Upper lobe of left lung (tissue), 4 donors: ENCODE data around the gene TSPO.

Experiments
- EP300 ChIP-seq, 4 donors: sonication (generic); formaldehyde crosslinking; IDR thresholded peaks; one replicate each; pipeline ENCODE4 v1.5.1; 2017; ENCODE audit warnings: antibody characterized with exemption in 4 of 4, control low read depth in 2 of 4
- POLR2A ChIP-seq, 4 donors: fragments of 450-650 bp; IDR thresholded peaks; one replicate each; pipeline ENCODE4 v1.5.1; 2016 to 2017; ENCODE audit warnings: antibody characterized with exemption in 4 of 4, mild to moderate bottlenecking in 2 of 4
- TF ChIP-seq, protein P1 (sequence below), 6 experiments: fragments of 450-650 bp in 4 of 6; fragments of 200-600 bp in 2 of 6; sonication (generic) in 2 of 6; IDR thresholded peaks; one replicate each; pipeline ENCODE4 v1.5.1; 2016 to 2019; ENCODE audit warnings: antibody characterized with exemption in 6 of 6

DNA sequence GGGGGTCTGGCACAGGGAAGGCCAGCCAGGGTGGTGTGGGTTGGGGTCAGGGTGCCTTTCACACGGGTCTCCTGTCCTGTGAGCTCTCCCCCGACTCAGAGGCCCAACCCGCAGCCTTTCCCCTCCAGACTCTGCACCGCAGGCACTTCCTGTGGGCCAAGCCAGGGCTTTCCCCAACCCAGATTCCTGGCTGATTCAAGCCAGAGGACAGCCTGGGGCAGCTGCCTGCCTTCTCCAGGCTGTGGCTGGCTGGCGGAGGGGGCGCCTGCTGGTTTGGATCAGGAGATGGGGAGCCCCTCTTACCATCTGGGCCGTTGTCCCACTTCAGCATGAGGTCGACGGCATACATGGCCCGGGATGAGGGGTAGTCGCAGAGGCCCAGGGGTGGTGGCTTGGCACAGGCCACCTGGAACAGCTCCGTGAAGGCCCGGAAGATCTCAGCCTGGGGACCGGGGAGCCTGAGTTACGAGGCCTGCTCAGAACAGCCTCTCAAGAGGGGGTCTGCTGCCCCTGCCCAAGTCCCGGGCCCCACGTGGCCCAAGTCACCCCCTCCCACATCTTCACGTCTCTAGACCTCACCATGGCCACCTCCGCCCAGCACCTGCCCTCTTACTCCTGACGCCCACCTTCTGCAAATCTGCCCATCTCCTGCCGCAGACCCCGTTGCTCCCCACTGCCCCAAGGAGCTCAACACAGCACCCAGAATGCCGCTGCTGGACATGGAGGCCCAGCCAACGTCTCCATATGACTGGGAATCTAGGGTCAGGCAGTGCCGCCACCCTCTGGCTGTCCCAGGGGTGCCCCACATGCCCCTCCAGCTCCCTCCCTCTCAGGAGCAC lies 17.3 kb downstream of the TSPO start:
- TF ChIP-seq EP300 (IDR thresholded peaks at IDR 0.05) (no peak), POLR2A (IDR thresholded peaks at IDR 0.05) (no peak)
- TF ChIP-seq, protein P1, sequence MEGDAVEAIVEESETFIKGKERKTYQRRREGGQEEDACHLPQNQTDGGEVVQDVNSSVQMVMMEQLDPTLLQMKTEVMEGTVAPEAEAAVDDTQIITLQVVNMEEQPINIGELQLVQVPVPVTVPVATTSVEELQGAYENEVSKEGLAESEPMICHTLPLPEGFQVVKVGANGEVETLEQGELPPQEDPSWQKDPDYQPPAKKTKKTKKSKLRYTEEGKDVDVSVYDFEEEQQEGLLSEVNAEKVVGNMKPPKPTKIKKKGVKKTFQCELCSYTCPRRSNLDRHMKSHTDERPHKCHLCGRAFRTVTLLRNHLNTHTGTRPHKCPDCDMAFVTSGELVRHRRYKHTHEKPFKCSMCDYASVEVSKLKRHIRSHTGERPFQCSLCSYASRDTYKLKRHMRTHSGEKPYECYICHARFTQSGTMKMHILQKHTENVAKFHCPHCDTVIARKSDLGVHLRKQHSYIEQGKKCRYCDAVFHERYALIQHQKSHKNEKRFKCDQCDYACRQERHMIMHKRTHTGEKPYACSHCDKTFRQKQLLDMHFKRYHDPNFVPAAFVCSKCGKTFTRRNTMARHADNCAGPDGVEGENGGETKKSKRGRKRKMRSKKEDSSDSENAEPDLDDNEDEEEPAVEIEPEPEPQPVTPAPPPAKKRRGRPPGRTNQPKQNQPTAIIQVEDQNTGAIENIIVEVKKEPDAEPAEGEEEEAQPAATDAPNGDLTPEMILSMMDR (IDR thresholded peaks at IDR 0.05), result no peak
